Measurements from ENCODE around the gene ZNF17.

The ZNF17 gene

DNA sequence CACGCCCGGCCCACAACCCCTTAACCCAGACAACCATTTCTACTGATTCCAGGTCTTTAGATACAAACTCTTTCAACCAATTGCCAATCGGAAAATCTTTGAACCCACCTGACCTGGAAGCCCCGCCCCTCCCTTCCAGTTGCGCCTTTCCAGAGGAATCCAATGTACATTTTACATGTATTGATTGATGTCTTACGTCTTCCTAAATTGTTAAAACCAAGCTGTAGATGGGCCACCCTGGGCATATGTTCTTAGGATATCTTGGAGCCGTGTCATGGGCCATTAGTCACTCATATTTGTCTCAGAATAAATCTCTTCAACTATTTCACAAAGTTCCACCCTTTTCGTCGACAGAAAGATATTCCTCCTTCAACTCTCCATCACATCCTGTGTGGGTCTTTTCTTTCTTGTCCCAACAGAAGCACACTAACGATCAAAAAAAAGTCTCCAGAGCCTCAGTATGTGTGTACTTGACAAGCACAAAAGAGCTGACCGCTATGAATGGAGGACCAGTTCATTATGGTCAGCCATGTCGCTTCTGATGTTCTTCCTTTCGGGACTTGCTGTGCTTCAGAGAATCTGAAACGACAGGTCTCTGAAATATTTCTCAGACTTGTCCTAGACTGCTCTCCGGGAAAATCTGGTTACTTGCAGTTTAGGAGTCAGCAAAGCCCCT lies 23.6 kb downstream of the ZNF17 start:
- no peak for DNase-seq (ENCODE audit: low spot score)

DNA sequence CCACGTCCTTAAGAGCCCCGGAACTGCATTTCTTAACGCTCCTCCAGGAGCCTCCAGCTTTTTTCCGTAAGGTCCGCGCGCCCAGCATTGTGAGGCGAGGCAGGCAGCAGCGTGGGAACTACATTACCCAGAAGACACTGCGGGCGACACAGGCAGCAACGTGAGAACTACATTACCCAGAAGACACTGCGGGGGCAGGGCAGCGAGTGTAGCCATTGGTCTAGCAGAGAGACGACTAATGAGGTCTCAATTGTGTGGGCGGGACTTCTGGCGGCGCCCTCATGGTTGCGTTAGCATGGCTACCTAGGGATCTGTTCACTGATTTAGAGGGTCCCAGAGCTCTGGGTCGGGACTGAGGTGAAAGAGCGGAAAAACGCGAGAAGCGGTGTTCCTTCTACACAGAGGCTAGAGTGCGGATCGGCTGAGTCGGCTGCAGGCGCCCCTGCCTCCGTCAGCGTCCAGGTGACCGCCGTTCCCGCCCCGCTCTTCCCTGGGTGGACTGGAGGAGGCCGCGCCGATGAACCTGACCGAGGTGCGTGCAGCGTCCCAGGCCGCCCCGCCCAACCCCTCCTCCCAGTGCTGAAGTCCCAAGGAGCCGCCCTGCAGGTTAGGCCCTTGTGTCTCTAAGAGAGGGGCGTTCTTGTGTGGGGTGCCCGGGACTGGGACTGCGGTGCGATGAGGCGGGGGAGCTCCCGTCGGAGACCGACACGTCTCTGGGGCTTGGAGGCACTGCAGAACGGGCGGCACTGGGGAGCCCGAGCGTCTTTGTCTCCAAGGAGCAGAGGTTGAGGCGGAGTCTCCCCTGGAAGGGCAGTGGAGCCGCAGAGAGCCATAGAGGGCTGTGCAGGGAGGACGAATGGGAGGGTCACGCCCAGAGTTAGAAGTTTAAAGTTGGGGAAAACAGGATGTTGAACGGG lies 24.4 kb downstream of the ZNF17 start, which contains the start of gene ZNF749:
ZNF749 (plus strand) TSS at position 264 of the 917 bp plus-strand sequence; CDS start at position 518, 254 bp downstream.
- DNase-seq (ENCODE audit: low spot score), result peak; percentile 99

- no peak for DNase-seq (ENCODE audit: low spot score)
These were observed 25.5 kb downstream of the ZNF17 start for GRCh38 chr19:57436417-57436816.

DNA sequence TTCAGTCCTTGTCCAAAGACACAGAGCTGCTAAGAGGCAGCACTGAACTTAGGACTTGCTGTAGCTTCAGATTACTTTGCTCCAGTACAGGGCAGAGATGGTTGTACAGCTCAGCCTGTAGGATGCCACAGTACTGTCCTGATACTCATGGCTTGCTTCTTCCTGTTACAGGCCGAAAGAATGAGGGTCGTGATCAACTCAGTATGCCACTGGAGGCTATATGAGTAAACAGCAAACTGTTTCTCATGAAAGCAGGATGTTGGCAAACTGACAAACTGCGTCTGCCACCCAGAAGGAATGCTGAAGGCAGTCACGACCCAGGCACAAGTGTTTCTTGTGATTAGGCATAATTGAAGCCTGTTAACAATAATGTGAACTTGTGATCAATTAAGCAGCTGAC lies 27.0 kb downstream of the ZNF17 start:
- DNase-seq (ENCODE audit: low spot score), result no peak

DNA sequence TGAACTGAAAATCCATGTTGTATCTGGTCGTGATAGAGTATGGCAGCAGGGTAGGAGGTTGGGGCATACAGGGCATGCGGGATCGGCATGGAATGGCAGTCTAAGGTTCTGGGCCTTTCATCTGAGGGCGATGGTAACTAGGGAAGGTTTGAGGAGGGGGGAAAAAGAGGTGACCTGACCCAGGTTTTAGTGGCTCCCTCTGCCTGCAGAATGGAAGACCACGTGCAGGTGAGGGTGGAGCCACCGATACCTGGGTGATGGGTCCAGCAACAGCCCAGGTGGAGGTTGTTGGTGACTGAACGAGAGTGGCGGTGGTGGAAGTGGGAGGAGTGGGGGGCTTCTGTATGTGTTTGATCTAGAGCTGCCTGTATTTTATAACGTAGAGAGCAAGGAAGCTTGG lies 28.0 kb downstream of the ZNF17 start:
- no peak for DNase-seq (ENCODE audit: low spot score)

GRCh38 chr19:57441979-57442752 lies 31.2 kb downstream of the ZNF17 start:
- no peak for DNase-seq (ENCODE audit: low spot score)

- DNase-seq (ENCODE audit: low spot score), result no peak
These were observed 32.2 kb downstream of the ZNF17 start for GRCh38 chr19:57443121-57443696.

DNA sequence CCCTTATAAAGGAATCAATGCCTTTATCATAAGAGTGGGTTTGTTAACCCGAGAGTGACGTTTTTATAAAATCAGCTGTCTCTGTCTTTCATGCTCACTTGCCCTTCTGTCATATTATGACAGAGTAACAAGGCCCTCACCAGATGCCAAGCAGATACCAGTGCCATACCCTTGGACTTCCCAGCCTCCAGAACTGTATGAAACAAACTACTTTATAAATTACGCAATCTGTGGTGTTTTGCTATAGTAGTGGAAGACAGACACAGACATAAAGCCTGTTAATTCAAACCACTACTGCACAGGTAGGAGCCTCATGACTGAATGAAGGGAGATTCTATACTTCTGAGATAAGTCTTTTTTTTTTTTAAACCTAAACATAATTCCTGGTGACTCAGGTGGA lies 41.3 kb downstream of the ZNF17 start:
- DNase-seq (ENCODE audit: low spot score), result no peak

GRCh38 chr19:57465680-57466381 lies 54.9 kb downstream of the ZNF17 start:
- DNase-seq (ENCODE audit: low spot score), result no peak

DNA sequence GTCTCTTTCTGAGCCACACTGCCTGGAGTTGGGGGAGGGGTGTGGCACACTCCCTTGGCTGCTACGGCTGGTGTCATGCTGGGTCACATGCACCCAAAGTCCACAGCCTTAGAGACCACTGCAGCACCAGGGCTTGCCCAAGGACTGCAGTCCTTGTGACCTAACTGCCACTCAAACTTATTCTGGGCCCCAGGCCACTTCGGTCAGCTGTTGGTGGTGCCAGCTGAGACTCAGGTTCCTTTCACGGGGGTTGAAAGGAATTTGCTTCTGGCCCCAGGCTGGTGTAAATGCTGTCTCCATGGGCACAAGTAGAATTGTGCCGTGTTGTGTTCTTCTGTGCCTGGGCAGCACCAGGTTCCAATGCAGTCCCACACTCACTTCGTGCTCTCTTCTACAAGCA lies 55.5 kb downstream of the ZNF17 start:
- no peak for DNase-seq (ENCODE audit: low spot score)
